ENCODE results near the gene CYP27B1.

Gene CYP27B1

DNA sequence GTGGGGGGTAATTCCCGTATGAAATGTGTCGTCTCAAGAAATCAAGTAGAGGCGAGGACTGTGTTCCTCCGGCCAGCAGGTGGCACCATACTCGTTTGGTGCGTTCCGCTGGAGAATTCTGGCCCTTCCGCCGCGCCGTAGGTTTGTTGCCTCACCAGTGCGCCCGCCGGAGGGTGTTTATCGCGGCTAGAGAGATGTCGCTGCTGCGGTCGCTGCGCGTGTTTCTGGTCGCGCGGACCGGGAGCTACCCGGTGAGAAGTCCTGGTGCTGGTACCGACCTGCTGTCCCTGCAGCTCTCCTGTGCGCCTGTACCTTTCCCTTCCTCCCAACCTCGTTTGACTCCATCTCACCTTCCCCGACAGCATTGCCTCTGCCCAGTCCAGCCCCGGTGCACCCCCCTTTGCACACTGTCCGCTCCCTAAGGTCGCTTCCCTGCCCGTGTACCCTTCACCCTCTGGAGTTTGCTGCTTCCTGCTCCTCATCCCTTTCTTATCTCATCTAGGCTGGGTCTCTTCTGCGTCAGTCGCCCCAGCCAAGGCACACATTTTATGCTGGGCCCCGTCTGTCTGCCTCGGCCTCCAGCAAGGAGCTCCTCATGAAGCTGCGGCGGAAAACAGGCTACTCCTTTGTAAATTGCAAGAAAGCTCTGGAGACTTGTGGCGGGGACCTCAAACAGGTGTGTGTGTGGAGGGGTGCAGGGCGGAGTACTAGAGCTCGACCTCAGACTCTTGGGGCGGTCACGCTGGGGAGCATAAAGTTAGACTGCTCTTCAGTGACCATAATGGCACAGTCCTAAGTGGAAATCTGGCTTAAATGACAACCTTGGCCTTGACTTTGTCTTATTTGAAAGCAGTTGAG is 16.0 kb upstream of the CYP27B1 start, which contains the start of gene TSFM:
Gene TSFM (plus strand): TSS at position 180 of the 858 bp plus-strand sequence. CDS start 15 bp downstream, at position 195.
- Histone ChIP-seq H3K4me3 (ENCODE audit: low read length) (peak within 1 kb of the TSS; percentile 99), H3K27me3 (replicated peaks; ENCODE audit: control insufficient read depth, insufficient read depth, low read length) (no peaks in the 10 kb centered on the region), H3K36me3 (ENCODE audit: control insufficient read depth, insufficient read depth, low read length, severe bottlenecking) (peaks cover 33% of the 10 kb centered on the region), H3K9ac (ENCODE audit: low read length) (peak within 1 kb of the TSS; percentile 97), H3K9me3 (ENCODE audit: control insufficient read depth, low read length) (no peaks in the 10 kb centered on the region), H3K4me1 (ENCODE audit: control insufficient read depth, insufficient read depth, low read length) (peaks cover 9% of the 10 kb centered on the region)
- DNase-seq (ENCODE audit: low read depth), result peak; percentile 99

DNA sequence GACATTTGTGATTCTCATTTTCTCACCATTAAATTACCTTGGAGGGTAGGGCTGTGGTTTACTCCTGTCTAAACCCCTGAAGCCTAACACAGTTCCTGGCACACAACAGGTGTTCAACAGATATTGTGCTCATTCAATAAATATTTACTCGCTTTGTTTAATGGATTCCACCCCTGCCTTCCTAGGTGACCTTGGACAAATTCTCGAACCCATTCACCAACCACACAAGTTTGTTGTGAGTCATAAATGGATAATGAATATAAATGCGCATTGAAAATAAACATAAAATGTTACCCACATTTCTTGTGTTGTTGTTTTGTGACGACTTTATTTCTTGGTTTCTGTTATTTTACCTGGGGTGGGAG is 15.3 kb upstream of the CYP27B1 start:
- DNase-seq (ENCODE audit: low read depth), result no peak
- no peaks in the 10 kb centered on the region for H3K9me3 ChIP-seq (ENCODE audit: control insufficient read depth, low read length)
- peak overlapping the region; percentile 99 for H3K4me3 ChIP-seq (ENCODE audit: low read length)
- peaks cover 29% of the 10 kb centered on the region for H3K36me3 ChIP-seq (ENCODE audit: control insufficient read depth, insufficient read depth, low read length, severe bottlenecking)
- H3K27me3 ChIP-seq (replicated peaks; ENCODE audit: control insufficient read depth, insufficient read depth, low read length), result no peaks in the 10 kb centered on the region
- H3K4me1 ChIP-seq (ENCODE audit: control insufficient read depth, insufficient read depth, low read length), result peaks cover 9% of the 10 kb centered on the region
- peak overlapping the region; percentile 97 for H3K9ac ChIP-seq (ENCODE audit: low read length)

GRCh38 chr12:57781801-57782200 is 14.9 kb upstream of the CYP27B1 start:
- Histone ChIP-seq H3K4me1 (ENCODE audit: control insufficient read depth, insufficient read depth, low read length) (peaks cover 9% of the 10 kb centered on the region), H3K36me3 (ENCODE audit: control insufficient read depth, insufficient read depth, low read length, severe bottlenecking) (peaks cover 24% of the 10 kb centered on the region)
- DNase-seq (ENCODE audit: low read depth), result no peak

DNA sequence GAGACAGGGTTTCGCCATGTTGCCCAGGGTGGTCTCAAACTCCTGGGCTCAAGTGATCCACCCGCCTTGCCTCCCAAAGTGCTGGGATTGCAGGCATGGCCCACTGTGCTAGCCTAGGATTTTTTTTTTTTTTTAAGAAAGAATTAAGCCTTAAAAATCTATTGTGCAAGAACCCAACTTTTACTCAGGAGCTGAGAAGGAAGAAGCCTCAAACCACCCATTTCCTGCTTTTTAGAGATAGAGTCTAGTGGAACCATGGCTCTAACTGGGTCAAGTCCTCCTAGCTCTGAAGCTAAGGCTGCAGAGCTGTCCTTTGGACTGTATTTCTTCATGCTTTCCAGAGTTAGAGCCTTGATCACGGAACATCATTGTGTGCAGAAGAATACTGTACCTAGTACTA is 14.4 kb upstream of the CYP27B1 start:
- H3K4me1 ChIP-seq (ENCODE audit: control insufficient read depth, insufficient read depth, low read length), result peaks cover 9% of the 10 kb centered on the region
- no peaks in the 10 kb centered on the region for H3K9me3 ChIP-seq (ENCODE audit: control insufficient read depth, low read length)
- H3K4me3 ChIP-seq (ENCODE audit: low read length), result no peak overlapping the region
- no peaks in the 10 kb centered on the region for H3K27me3 ChIP-seq (replicated peaks; ENCODE audit: control insufficient read depth, insufficient read depth, low read length)
- no peak for DNase-seq (ENCODE audit: low read depth)
- peaks cover 19% of the 10 kb centered on the region for H3K36me3 ChIP-seq (ENCODE audit: control insufficient read depth, insufficient read depth, low read length, severe bottlenecking)
- no peak overlapping the region for H3K9ac ChIP-seq (ENCODE audit: low read length)

More at GRCh38 chr12:57781801-57782200, 14.9 kb upstream of the CYP27B1 start:
- no peaks in the 10 kb centered on the region for H3K9me3 ChIP-seq (ENCODE audit: control insufficient read depth, low read length)
- H3K9ac ChIP-seq (ENCODE audit: low read length), result no peak overlapping the region
- H3K27me3 ChIP-seq (replicated peaks; ENCODE audit: control insufficient read depth, insufficient read depth, low read length), result no peaks in the 10 kb centered on the region
- H3K4me3 ChIP-seq (ENCODE audit: low read length), result no peak overlapping the region

GRCh38 chr12:57780284-57780897 is 13.5 kb upstream of the CYP27B1 start:
- Histone ChIP-seq H3K4me1 (ENCODE audit: control insufficient read depth, insufficient read depth, low read length) (peaks cover 9% of the 10 kb centered on the region), H3K4me3 (ENCODE audit: low read length) (no peak overlapping the region), H3K36me3 (ENCODE audit: control insufficient read depth, insufficient read depth, low read length, severe bottlenecking) (peaks cover 19% of the 10 kb centered on the region), H3K9ac (ENCODE audit: low read length) (no peak overlapping the region), H3K9me3 (ENCODE audit: control insufficient read depth, low read length) (no peaks in the 10 kb centered on the region), H3K27me3 (replicated peaks; ENCODE audit: control insufficient read depth, insufficient read depth, low read length) (no peaks in the 10 kb centered on the region)
- no peak for DNase-seq (ENCODE audit: low read depth)

DNA sequence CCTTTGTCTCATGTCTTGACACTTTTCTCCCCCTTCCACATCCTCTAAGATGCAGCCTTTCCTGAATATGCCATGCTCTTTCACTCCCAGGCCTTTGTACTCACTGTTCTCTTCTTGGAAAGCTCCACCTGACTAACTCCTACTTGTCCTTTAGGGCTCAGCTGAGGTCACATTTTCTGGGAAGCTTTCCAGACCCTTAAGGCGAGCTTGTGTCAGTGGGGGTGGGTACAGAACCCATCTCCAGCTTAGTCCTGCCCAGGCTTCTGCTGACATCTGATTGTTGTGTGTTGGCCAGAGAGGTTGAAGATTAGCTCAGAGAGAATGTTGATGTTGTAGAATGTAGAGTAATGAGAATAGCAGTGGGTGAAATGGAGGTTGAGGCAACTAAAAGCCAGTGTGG is 12.9 kb upstream of the CYP27B1 start:
- Histone ChIP-seq H3K9ac (ENCODE audit: low read length) (no peak overlapping the region), H3K4me1 (ENCODE audit: control insufficient read depth, insufficient read depth, low read length) (peaks cover 9% of the 10 kb centered on the region), H3K9me3 (ENCODE audit: control insufficient read depth, low read length) (no peaks in the 10 kb centered on the region), H3K36me3 (ENCODE audit: control insufficient read depth, insufficient read depth, low read length, severe bottlenecking) (peaks cover 16% of the 10 kb centered on the region), H3K4me3 (ENCODE audit: low read length) (no peak overlapping the region), H3K27me3 (replicated peaks; ENCODE audit: control insufficient read depth, insufficient read depth, low read length) (no peaks in the 10 kb centered on the region)
- DNase-seq (ENCODE audit: low read depth), result no peak

GRCh38 chr12:57777911-57778310 is 11.0 kb upstream of the CYP27B1 start:
- Histone ChIP-seq H3K4me1 (ENCODE audit: control insufficient read depth, insufficient read depth, low read length) (peaks cover 10% of the 10 kb centered on the region), H3K36me3 (ENCODE audit: control insufficient read depth, insufficient read depth, low read length, severe bottlenecking) (peaks cover 11% of the 10 kb centered on the region), H3K9ac (ENCODE audit: low read length) (no peak overlapping the region), H3K4me3 (ENCODE audit: low read length) (no peak overlapping the region), H3K9me3 (ENCODE audit: control insufficient read depth, low read length) (no peaks in the 10 kb centered on the region), H3K27me3 (replicated peaks; ENCODE audit: control insufficient read depth, insufficient read depth, low read length) (no peaks in the 10 kb centered on the region)
- no peak for DNase-seq (ENCODE audit: low read depth)

DNA sequence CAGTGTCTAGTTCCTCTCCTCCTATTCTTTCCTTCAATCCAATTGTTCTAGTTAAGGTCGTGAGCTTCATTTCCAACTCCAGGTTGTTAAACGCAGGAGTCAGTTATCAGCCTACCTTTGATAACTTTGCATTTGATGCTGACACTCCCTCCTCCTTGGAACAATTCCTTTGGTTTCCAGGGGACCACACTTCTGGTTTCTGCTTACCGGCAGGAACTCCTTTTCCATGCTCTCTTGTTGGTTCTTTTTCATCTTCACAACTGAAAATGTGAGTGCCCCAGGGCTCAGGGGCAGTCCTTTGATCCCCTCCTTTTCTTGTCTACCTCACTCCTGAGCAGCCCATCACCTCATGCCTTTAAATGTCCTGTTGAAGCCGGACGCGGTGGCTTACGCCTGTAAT is 10.5 kb upstream of the CYP27B1 start:
- H3K4me3 ChIP-seq (ENCODE audit: low read length), result no peak overlapping the region
- peaks cover 10% of the 10 kb centered on the region for H3K4me1 ChIP-seq (ENCODE audit: control insufficient read depth, insufficient read depth, low read length)
- H3K9ac ChIP-seq (ENCODE audit: low read length), result no peak overlapping the region
- H3K9me3 ChIP-seq (ENCODE audit: control insufficient read depth, low read length), result no peaks in the 10 kb centered on the region
- H3K27me3 ChIP-seq (replicated peaks; ENCODE audit: control insufficient read depth, insufficient read depth, low read length), result no peaks in the 10 kb centered on the region
- no peak for DNase-seq (ENCODE audit: low read depth)
- H3K36me3 ChIP-seq (ENCODE audit: control insufficient read depth, insufficient read depth, low read length, severe bottlenecking), result peaks cover 11% of the 10 kb centered on the region

DNA sequence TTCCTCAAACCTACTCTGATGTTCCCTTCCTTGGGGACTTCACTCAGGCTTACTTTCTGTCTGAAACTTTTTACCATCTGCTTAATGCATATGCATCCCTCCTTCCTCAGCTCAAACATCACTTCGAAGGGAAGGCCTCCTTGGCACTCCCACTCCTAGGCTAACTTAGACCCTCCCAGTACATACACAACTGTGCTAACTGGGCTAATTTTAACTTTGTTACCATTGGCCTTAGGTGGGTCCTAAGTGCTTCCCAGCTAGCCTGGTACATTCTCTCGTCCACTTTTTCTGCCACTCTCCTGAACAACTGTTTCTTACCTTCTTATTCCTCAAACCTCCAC is 9.3 kb upstream of the CYP27B1 start:
- Histone ChIP-seq H3K9me3 (ENCODE audit: control insufficient read depth, low read length) (no peaks in the 10 kb centered on the region), H3K4me3 (ENCODE audit: low read length) (no peak overlapping the region), H3K27me3 (replicated peaks; ENCODE audit: control insufficient read depth, insufficient read depth, low read length) (no peaks in the 10 kb centered on the region), H3K4me1 (ENCODE audit: control insufficient read depth, insufficient read depth, low read length) (peaks cover 14% of the 10 kb centered on the region), H3K36me3 (ENCODE audit: control insufficient read depth, insufficient read depth, low read length, severe bottlenecking) (peaks cover 11% of the 10 kb centered on the region), H3K9ac (ENCODE audit: low read length) (no peak overlapping the region)
- no peak for DNase-seq (ENCODE audit: low read depth)

GRCh38 chr12:57775563-57776246 is 8.8 kb upstream of the CYP27B1 start:
- H3K4me1 ChIP-seq (ENCODE audit: control insufficient read depth, insufficient read depth, low read length), result peaks cover 19% of the 10 kb centered on the region
- H3K9me3 ChIP-seq (ENCODE audit: control insufficient read depth, low read length), result no peaks in the 10 kb centered on the region
- peaks cover 12% of the 10 kb centered on the region for H3K36me3 ChIP-seq (ENCODE audit: control insufficient read depth, insufficient read depth, low read length, severe bottlenecking)
- H3K4me3 ChIP-seq (ENCODE audit: low read length), result no peak overlapping the region
- H3K27me3 ChIP-seq (replicated peaks; ENCODE audit: control insufficient read depth, insufficient read depth, low read length), result no peaks in the 10 kb centered on the region
- no peak overlapping the region for H3K9ac ChIP-seq (ENCODE audit: low read length)
- DNase-seq (ENCODE audit: low read depth), result no peak

- Histone ChIP-seq H3K4me1 (ENCODE audit: control insufficient read depth, insufficient read depth, low read length) (peaks cover 20% of the 10 kb centered on the region), H3K4me3 (ENCODE audit: low read length) (no peak overlapping the region), H3K9ac (ENCODE audit: low read length) (no peak overlapping the region), H3K36me3 (ENCODE audit: control insufficient read depth, insufficient read depth, low read length, severe bottlenecking) (peaks cover 15% of the 10 kb centered on the region), H3K27me3 (replicated peaks; ENCODE audit: control insufficient read depth, insufficient read depth, low read length) (no peaks in the 10 kb centered on the region), H3K9me3 (ENCODE audit: control insufficient read depth, low read length) (no peaks in the 10 kb centered on the region)
- DNase-seq (ENCODE audit: low read depth), result no peak
Measured at GRCh38 chr12:57775044-57775443, 8.2 kb upstream of the CYP27B1 start.

Data from adipocyte (in vitro differentiated cells).